LoVo (cell line): ENCODE measurements around the gene CDH13.
A peak's percentile ranks its signal among the peaks of the same experiment; 100 is the strongest.

Experiments used
- DNase-seq: peaks from one replicate; pipeline ENCODE4 v3.0.0-alpha.2; 2016; ENCODE audit warnings: low spot score

Gene CDH13

DNA sequence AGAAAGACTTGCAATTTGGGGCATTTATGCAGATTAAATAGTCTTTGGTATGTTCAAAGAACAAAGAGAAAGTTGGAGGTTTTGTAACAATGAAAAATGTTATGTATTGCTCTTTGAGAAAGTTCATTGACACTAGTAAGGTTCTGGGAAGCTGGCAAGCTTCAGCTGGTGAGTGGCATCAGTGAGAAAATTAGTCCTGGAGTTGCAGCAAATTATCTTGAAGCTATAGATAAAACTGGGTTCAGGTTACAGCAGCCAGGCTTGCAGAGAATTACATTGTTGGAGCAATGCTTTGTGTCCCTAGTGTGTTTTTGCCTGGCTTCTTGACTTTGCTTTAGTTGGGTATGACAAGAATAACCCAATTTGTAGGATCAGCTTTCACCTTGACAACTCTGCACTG lies 221.2 kb downstream of the CDH13 start:
- DNase-seq = no peak

DNA sequence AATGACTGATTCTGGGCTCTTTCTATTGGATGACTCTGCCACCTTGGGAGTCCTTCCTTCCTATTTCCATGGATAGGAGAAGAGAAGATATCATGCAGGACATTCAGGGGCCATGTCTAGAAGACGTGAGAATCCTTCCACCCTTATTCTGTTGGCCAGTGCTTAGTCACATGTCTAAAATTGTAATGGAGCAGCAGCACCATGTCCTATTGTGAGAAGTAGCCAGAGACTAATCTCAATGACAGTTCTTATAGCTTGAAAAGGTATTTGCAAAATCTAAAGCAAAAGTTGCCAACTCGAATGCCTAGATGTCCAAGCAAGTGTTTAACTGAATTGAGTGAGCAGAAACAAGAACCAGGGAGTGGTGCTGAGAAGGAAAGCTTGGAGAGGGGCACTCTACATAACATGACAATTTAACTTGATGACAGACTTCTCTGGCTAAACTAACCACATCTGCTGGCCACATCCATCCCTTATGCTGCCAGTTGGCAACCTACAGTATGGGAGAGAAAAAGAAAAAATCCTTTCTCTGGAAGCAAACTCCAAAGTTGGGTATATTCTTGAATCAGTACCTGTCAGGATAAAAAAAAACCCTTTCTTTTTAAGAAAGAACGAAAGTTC lies 225.7 kb downstream of the CDH13 start:
- DNase-seq = no peak

DNA sequence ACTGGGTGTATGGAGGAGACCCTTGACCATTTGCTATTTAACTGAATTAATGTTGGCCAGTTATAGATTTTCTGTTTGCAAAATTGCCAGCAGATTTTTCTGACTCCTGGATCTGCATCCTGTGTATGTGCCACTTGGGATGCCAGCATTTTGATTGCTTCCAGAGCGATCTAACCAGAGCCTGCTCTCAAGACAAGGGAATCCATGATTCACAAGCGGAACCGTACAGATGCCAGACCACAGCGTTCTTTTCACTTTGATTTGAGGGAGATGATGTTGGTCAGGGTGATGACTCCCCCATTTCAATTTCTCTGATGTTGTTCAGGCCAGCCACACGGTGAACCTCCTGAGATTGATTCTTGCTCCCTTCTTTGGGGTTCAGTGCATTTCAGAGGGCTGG lies 228.7 kb downstream of the CDH13 start:
- no peak for DNase-seq

DNA sequence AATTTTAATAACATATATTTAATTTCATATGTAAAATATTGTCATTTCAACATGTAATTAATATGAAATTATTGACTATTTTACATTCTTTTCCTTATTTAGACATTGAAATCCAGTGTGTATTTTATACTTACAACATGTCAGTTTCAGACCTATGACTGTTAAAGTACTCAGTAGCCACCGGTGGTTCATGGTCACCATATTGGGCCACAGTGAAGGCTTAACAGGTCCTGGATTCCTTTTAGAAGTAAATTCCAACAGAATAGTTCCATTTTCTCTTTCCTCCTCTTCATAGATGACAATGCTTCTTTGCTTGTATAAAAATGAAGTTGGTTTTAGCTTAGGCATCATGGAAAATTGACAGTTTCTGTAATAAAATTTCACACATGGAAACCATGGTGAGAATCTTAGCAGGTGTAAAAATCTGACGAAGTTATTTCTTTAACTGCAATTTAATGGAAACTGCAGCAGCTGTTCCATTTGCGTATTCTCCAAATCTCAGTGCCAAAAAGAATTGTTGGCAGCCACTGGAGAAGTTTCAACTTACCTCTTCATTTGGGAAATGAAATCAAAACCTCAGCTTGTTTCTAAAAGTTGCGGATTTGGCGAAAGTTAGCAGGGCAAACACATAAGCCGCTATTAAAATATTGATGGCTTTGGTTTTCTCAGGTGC lies 231.1 kb downstream of the CDH13 start:
- DNase-seq = no peak

DNA sequence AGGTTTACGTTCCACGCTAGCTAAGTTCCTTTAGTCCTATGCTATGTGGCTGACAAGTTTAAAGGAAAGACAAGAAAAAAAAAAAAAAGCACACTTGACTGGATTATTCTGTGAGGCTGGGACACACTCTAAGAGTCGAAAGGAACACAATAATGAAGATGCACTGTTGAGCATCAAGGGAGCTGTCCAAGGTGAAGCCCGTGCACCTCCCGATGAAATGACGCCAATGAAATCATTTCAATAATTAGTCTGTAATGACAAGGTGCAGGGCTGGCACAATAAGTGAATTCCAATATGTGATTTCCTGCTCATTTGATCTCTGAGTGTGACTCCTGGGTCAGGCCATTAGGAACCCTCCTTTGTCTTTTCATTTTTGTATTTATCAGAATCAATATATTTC lies 232.9 kb downstream of the CDH13 start:
- DNase-seq = no peak

DNA sequence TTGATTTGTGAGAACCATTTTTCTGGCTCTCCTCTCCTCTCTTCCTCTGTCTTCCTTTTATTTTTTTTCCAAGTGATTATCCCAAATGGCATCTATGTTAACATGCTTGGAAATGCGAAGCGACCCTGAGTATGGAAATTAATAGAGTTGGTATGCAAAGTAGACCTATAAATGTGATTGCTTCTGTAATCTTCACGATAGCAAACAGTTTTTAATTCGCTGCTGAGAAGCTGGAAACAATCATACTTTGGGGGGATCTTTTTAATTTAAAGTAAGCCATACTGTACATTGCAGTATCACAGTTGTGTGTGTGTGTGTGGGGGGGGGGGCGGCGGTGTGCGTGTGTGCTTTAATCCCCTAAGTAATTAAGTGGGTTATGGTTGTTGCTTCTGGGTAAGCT lies 233.3 kb downstream of the CDH13 start:
- DNase-seq = no peak

DNA sequence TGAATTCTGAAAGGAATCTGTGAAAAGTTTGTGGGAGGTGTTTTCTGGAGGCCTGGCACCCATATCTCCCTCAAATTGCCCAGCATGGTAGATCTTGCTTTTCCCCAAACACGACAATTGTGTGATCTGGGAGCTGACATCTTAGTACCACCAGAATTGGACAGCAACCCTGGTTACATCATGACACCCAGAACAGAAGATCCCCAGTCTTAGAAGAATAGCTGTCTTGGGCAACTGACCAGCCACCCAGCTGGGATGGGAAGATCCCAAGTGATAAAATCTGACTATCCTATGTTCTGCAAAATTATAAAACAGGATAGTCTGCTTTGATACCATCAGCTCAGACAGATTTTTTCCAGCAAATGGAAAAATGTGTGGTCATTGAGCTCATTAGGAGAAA lies 235.3 kb downstream of the CDH13 start:
- DNase-seq = no peak

DNA sequence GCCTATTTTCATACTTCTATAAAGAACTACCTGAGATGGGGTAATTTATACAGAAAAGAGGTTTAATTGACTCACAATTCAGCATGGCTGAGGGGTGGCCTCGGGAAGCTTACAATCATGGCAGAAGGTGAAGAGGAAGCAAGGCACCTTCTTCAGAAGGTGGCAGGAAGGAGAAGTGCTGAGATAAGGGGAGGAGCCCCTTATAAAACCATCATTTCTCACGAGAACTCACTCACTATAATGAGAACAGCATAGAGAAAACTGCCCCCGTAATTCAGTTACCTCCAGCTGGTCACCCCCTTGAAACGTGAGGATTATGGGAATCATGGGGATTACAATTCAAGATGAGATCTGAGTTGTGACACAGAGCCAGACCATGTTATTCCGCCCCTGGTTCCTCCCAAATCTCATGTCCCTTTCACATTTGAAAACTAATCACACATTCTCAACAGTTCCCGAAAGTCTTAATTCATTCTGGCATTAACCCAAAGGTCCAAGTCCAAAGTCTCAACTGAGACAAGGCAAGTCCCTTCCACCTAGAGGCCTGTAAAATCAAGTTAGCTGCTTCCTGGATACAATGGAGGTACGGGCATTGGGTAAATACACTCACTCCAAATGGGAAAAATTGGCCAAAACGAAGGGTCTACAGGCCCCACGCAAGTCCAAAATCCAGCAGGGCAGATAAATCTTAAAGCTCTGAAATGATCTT lies 237.7 kb downstream of the CDH13 start:
- peak; percentile 1 for DNase-seq

DNA sequence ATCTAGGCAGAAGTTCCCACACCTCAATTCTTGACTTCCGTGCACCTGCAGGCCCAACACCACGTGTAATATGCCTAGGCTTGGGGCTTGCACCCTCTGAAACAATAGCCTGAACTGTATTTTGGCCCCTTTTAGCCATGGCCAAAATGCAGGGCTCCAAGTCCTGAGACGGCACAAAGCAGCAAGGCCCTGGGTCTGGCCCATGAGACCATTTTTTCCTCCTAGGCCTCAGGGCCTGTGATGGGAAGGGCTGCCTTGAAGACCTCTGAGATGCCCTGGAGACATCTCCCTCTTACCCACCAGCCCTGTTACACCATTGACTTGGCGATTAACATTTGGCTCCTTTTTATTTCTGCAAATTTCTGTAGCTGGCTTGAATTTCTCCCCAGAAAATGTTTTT lies 238.6 kb downstream of the CDH13 start:
- DNase-seq = no peak

DNA sequence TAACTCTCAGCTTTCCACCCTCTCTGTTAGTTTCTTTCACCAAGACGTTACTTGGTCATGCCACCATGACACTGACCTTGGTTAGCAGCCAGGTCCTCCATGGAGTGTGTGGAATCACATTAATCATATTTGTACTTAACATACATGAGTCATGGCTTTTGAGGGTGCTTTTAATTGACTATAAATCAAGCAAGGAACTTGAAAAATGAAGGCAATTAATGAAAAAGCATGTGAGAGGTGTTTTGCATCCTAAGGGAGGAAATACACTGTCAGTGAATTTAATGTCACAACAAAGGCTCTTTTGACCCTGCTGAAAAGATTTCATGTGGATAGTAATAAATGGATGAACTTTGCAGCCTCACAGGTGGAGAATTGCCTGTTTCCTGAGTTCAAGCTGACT lies 240.7 kb downstream of the CDH13 start:
- DNase-seq = no peak

DNA sequence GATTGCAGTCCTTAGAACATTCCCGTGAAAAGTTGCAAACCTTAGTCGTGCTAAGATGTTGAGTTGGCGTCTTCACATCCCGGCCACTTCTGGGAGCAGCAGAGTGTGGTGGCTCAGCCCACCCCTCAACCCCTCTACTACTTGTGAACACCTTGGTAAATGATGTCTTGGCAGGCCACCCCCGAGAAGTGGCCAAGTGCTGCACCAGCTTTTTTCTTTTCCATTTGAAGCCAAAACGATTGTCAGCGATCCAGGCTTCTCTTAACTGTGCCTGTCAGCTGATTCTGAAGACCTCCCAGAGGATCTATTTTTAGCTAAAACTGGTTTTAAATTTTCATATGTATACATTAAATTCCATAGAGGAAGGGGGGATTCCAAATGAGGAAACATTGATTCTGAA lies 247.5 kb downstream of the CDH13 start:
- DNase-seq = no peak

DNA sequence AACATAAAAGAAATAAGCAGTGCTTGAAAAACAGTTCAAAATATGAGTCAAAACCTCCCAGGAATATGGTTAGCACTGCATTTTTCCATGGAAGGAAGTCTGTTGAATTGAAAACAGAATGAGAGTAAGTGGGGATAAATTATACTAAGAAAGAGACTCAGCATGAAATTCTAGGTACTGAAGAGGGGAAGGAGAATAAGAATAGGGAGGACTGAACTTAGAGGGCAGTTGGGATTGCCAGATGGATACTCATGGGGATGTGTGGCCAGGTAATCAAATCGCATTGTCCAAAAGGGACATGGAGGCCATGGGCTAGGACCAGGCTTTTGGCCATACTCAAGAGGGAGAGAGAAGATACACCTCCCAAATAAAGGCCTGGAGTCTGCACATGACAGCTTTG lies 247.9 kb downstream of the CDH13 start:
- DNase-seq = no peak

DNA sequence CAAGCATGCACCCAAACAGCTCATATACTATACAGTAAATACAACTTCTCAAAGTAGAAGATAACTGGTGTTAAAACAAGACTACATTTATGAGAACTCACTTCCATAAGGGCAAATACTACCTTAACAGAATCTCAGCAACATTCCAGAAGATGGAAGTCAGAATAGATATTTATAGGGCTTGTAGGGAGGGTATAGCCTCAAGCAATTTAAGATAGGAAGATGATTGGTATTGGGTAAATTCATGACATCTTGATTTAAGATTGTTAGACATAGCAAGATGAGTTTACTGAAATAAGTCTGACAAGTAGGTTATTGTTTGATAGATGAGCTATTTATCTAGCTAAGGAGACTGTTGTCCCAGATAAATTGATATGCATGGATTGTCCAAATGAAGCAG lies 250.2 kb downstream of the CDH13 start:
- no peak for DNase-seq

DNA sequence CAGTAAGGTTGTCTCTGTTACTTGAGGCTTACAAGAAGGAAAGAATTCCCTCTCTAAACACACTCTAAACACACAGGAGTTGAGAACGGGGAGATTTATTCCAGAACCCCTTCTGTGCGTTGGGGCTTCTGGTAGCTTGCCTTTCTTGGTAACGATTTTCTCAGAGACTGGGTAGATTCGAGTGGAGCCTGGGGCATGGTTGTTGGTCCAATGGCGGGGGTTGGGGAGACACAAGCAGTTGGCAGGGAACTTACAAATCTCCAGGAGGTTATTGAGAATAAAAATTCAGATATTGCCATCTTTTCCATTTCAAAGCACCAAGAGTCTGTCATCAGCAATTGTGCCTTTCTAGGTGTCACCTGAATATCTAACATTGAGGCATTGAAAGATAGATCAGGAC lies 251.7 kb downstream of the CDH13 start:
- no peak for DNase-seq

DNA sequence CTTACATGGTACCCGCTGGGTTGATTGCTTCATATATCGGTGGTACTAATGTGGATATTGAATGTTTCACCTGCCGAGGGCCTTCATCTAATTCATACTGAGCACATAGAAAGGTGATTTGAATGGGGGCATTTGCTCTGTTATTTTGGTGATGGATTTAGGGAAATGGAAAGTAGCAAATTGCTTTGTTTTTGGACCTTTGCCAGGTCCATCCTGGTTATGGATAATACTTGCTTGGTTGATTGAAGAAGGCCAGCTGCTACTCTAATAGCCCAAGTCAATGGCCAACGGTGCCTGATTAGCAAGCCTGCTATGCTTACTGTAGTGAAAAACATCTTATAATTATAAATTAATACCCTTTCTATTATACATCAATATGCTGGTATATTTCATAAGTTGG lies 253.6 kb downstream of the CDH13 start:
- no peak for DNase-seq

DNA sequence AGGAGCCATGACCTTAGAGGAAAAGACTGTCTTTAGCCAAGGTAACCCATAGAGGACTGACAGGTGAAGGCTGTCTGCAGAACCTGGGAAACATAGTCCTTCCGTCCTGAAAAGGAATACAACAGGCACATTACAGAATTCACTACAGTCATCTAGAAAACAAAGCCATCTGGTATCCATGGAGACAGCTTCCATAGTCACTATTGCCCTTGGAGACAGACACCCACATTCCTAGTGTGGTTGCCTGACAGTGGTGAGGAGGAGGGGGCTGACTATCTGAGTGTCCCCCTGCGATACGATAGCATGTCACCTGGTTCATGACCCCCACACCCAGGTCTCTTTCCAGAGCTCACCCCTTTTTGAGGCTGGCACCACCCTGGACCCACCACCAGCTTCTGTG lies 254.7 kb downstream of the CDH13 start:
- no peak for DNase-seq

DNA sequence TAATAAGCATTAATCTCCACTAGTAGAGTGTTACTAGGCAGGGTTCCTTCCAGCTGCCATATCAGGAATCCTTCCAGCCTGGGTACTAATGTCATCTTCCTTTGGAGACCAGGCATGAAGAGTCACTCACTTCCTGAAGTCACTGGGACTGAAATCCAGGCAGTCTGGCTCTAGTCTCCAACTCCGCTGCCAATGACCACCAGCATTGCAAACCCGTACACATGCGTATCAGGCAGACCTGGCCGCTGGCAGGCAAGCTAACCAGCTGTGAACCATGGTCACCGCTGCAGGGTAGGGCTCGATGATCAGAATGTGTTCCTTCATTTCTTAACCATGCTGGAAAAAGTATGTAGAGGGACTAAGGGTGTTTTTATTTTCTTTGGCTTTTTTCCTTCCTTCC lies 255.5 kb downstream of the CDH13 start:
- no peak for DNase-seq

DNA sequence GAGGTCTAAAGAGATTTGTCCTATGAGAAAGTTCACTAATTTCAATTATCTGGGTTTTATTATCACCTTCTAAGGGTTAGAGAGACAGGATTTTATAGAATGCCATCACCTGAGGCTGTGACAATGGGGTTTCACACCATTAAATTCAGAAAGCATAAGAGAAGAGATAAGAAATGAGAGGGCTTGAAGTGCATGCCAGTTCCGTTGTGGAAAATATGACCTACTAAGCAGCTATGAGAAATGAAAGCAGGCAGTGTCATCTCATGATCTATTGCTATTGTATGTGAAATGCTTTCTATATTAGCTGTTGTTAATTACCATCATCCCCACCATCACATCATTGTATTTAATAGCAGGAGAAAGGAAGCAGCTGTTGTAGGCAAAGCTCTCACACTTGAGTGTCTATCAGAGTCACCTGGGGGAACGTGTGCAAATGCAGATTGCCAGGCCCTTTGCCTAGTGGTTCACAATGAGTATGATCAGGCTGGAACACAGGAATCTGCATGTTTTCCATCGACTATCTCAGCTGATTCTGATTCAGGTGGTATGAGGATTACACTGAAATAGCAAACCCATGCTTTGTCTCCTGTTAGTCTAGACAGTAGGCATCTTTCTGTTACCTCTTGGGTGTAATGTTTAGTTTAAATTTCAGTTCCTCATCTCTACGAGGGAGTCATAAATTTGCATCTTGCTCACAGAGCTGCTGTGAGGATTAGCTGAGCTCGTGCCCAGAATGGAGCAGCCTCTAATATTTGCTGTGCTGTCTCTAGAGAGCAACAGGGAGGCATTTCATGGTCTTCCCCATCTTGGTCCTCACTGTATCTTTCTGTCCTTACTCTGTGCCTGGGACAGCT lies 256.4 kb downstream of the CDH13 start:
- DNase-seq = no peak

DNA sequence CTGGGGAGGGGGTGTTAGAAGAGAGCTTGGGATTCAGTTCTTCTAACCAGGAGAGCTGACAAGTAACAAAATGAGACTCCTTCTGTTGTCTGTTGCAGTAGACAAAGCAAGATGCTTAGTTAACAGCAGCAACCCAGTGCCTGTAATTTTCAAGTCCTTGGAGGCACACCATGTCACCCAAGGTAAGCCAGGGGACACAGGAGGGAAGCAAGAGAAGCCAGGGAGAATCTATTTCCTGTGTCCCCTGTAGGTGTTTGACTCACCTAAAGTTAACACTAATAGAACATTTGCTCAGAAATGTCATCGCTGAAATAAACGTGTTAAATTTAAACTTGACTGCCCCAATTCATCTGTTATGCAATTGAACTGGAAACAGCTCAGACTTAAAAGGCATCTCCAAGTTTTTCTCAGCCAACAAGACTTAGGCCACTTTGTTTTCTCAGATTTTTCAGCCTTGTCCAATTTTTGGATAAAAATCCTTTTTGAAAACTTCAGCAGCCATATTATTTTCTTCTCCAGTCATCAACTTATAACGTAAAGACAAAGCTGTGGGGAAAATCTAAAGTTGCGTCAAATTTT lies 257.6 kb downstream of the CDH13 start:
- DNase-seq = no peak

DNA sequence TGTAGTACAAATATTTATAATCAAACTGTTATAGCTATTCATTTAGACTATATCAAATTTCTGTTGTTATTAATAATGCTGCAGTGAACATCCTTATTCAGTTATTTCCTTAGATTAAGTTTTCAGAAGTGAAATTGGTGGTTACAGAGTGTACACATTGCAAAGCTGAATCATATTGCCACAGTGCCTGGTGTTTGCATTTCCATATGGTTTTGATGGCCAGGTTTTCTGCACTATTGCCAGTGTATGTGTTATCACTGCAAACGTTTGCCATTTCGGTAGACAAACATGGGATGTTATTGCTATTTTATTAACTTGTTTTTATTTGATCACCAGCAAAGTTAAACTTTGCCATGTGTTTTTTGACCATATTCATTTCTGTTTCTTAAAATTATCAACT lies 259.4 kb downstream of the CDH13 start:
- no peak for DNase-seq

DNA sequence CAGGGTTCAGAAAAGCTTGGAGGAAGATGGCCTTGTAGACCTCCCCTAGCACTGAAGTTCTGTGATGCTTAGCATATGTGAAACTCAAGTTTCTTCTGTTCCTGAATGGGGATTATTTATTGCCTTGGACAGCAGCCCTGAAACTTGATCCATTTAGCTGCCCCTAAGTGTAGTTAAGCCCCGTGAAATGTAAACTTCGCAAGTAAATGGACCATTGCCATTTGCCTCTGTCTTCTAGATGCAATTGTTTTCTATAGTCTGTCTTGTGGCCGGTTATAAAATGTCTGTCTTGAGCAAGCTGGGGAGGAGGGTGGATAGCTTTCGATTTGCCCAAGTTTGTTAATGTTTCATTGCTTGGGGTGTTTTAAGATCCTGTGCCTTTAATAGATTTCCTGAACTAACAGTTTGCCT lies 261.8 kb downstream of the CDH13 start:
- DNase-seq = no peak

DNA sequence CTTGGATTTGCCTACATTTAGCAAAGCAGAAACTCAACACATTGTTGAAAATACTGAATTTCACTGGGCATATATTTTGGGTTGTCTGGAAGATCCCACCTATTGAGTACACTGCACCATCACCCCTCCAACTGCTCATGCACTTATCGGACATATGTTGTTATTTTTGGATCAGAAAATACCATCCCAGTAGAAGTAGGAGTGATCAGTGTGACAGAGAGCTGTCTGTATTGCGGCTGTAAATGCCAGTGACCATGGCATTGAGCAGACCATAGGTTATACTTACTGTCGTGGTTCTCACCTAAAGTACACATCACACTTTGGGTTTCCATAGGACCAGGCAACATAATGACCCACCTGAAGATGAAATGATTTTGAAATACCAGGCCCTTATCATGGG lies 264.7 kb downstream of the CDH13 start:
- no peak for DNase-seq
